Measurements from ENCODE around the gene CAMK2G.
A peak's percentile ranks its signal among the peaks of the same experiment; 100 is the strongest.
"Not testable (repeated sequence)": the region's sequence is repeated elsewhere in the genome, so short reads cannot be mapped to it uniquely, and the experiment has no call there.

Gene CAMK2G

GRCh38 chr10:73793456-73793855 is 80.9 kb downstream of the CAMK2G start:
- Mint-ChIP-seq H3K27ac (no peak overlapping the region), H3K4me3 (no peak overlapping the region), H3K27me3 (no peaks in the 10 kb centered on the region), H3K4me1 (peaks cover 4% of the 10 kb centered on the region), H3K36me3 (peaks cover 11% of the 10 kb centered on the region), H3K9me3 (no peaks in the 10 kb centered on the region)

GRCh38 chr10:73791871-73792400 is 82.4 kb downstream of the CAMK2G start:
- no peak overlapping the region for H3K4me3 Mint-ChIP-seq
- no peaks in the 10 kb centered on the region for H3K9me3 Mint-ChIP-seq
- H3K36me3 Mint-ChIP-seq, result peaks cover 8% of the 10 kb centered on the region
- H3K27ac Mint-ChIP-seq, result no peak overlapping the region
- no peaks in the 10 kb centered on the region for H3K27me3 Mint-ChIP-seq
- peaks cover 14% of the 10 kb centered on the region for H3K4me1 Mint-ChIP-seq

GRCh38 chr10:73790886-73791625 is 83.3 kb downstream of the CAMK2G start:
- Mint-ChIP-seq H3K4me3 (no peak overlapping the region), H3K27me3 (no peaks in the 10 kb centered on the region), H3K4me1 (peaks cover 17% of the 10 kb centered on the region), H3K27ac (no peak overlapping the region), H3K9me3 (no peaks in the 10 kb centered on the region), H3K36me3 (peaks cover 6% of the 10 kb centered on the region)

GRCh38 chr10:73789659-73790055 is 84.7 kb downstream of the CAMK2G start:
- Mint-ChIP-seq H3K9me3 (no peaks in the 10 kb centered on the region), H3K36me3 (peaks cover 5% of the 10 kb centered on the region), H3K27ac (no peak overlapping the region), H3K27me3 (no peaks in the 10 kb centered on the region), H3K4me3 (no peak overlapping the region), H3K4me1 (peaks cover 25% of the 10 kb centered on the region)

GRCh38 chr10:73788864-73789658 is 85.3 kb downstream of the CAMK2G start:
- peaks cover 5% of the 10 kb centered on the region for H3K36me3 Mint-ChIP-seq

GRCh38 chr10:73787031-73787800 is 87.1 kb downstream of the CAMK2G start:
- peak overlapping the region; percentile 52 for H3K4me3 Mint-ChIP-seq
- H3K9me3 Mint-ChIP-seq, H3K27ac Mint-ChIP-seq, H3K36me3 Mint-ChIP-seq, H3K27me3 Mint-ChIP-seq: not testable (repeated sequence)
- H3K4me1 Mint-ChIP-seq, result peaks cover 35% of the 10 kb centered on the region

More at GRCh38 chr10:73788864-73789658, 85.3 kb downstream of the CAMK2G start:
- Mint-ChIP-seq H3K9me3 (no peaks in the 10 kb centered on the region), H3K4me1 (peaks cover 25% of the 10 kb centered on the region), H3K27me3 (no peaks in the 10 kb centered on the region), H3K4me3 (no peak overlapping the region), H3K27ac (no peak overlapping the region)

GRCh38 chr10:73786512-73786885 is 87.9 kb downstream of the CAMK2G start:
- H3K9me3 Mint-ChIP-seq, result no peaks in the 10 kb centered on the region
- H3K27ac Mint-ChIP-seq, result peak overlapping the region; percentile 91
- H3K4me3 Mint-ChIP-seq, result peak overlapping the region; percentile 97
- H3K4me1 Mint-ChIP-seq, result peaks cover 39% of the 10 kb centered on the region
- H3K36me3 Mint-ChIP-seq, result peaks cover 12% of the 10 kb centered on the region
- H3K27me3 Mint-ChIP-seq, result no peaks in the 10 kb centered on the region

GRCh38 chr10:73785721-73786511 is 88.4 kb downstream of the CAMK2G start:
- H3K27ac Mint-ChIP-seq, result peak overlapping the region; percentile 95
- no peaks in the 10 kb centered on the region for H3K27me3 Mint-ChIP-seq
- no peaks in the 10 kb centered on the region for H3K9me3 Mint-ChIP-seq
- H3K4me1 Mint-ChIP-seq, result peaks cover 42% of the 10 kb centered on the region
- peaks cover 12% of the 10 kb centered on the region for H3K36me3 Mint-ChIP-seq
- H3K4me3 Mint-ChIP-seq, result peak overlapping the region; percentile 97

GRCh38 chr10:73785211-73785720 is 89.1 kb downstream of the CAMK2G start, which contains the start of gene ZSWIM8:
TSS of gene ZSWIM8 (plus strand) at chr10:73785606. CDS start at chr10:73785879, 273 bp downstream.
- H3K9me3 Mint-ChIP-seq, result no peaks in the 10 kb centered on the region
- H3K36me3 Mint-ChIP-seq, result peaks cover 12% of the 10 kb centered on the region
- peak within 1 kb of the TSS; percentile 97 for H3K4me3 Mint-ChIP-seq
- no peaks in the 10 kb centered on the region for H3K27me3 Mint-ChIP-seq
- H3K4me1 Mint-ChIP-seq, result peaks cover 48% of the 10 kb centered on the region
- peak within 1 kb of the TSS; percentile 95 for H3K27ac Mint-ChIP-seq

- Mint-ChIP-seq H3K4me3 (peak overlapping the region; percentile 100), H3K36me3 (peaks cover 8% of the 10 kb centered on the region), H3K27ac (peak overlapping the region; percentile 100), H3K4me1 (peaks cover 52% of the 10 kb centered on the region), H3K9me3 (no peaks in the 10 kb centered on the region), H3K27me3 (no peaks in the 10 kb centered on the region)
These were observed 91.6 kb downstream of the CAMK2G start for GRCh38 chr10:73782749-73783085.

GRCh38 chr10:73781879-73782748 is 92.2 kb downstream of the CAMK2G start, which contains the start of gene CHCHD1:
TSS of gene CHCHD1 (plus strand) at chr10:73782048. CDS start at chr10:73782076, 28 bp downstream.
- Mint-ChIP-seq H3K27ac (peak within 1 kb of the TSS; percentile 100), H3K4me3 (peak within 1 kb of the TSS; percentile 100), H3K4me1 (peaks cover 51% of the 10 kb centered on the region), H3K27me3 (no peaks in the 10 kb centered on the region), H3K9me3 (no peaks in the 10 kb centered on the region), H3K36me3 (peaks cover 8% of the 10 kb centered on the region)

- Mint-ChIP-seq H3K36me3 (peaks cover 8% of the 10 kb centered on the region), H3K27ac (peak overlapping the region; percentile 100), H3K27me3 (no peaks in the 10 kb centered on the region), H3K9me3 (no peaks in the 10 kb centered on the region), H3K4me3 (peak overlapping the region; percentile 100), H3K4me1 (peaks cover 52% of the 10 kb centered on the region)
These were observed 92.8 kb downstream of the CAMK2G start for GRCh38 chr10:73781548-73781878.

GRCh38 chr10:73780966-73781365 is 93.4 kb downstream of the CAMK2G start:
- Mint-ChIP-seq H3K4me3 (peak overlapping the region; percentile 100), H3K27ac (peak overlapping the region; percentile 76), H3K27me3 (no peaks in the 10 kb centered on the region), H3K36me3 (peaks cover 7% of the 10 kb centered on the region), H3K4me1 (peaks cover 47% of the 10 kb centered on the region), H3K9me3 (no peaks in the 10 kb centered on the region)

GRCh38 chr10:73780301-73780700 is 94.1 kb downstream of the CAMK2G start:
- Mint-ChIP-seq H3K9me3 (no peaks in the 10 kb centered on the region), H3K4me1 (peaks cover 51% of the 10 kb centered on the region), H3K27ac (peak overlapping the region; percentile 37), H3K36me3 (peaks cover 10% of the 10 kb centered on the region), H3K27me3 (no peaks in the 10 kb centered on the region), H3K4me3 (peak overlapping the region; percentile 100)
